Gastrocnemius medialis (tissue), 4 donors: Measurements from ENCODE around the gene KRTAP10-7. TPM values are rescaled to one million over a fixed set of nuclear protein-coding genes. Genes with fewer than 3 reads are reported as not detected.
"Not testable (repeated sequence)": the region's sequence is repeated elsewhere in the genome, so short reads cannot be mapped to it uniquely, and the experiment has no call there.

Source experiments
- ATAC-seq, 2 donors: fragments of 150-250 bp; one replicate each; pipeline ENCODE4 v1.9.1; 2016
- DNase-seq, 2 donors: peaks; one replicate each; pipeline ENCODE4 v3.0.0-alpha.2; 2019
- H3K27ac ChIP-seq, 4 donors: fragments of 200-600 bp; sonication (generic); 1 replicate in 1 of 4; 2 replicates in 3 of 4; pipeline ENCODE4 v1.5.1; 2016 to 2018; ENCODE audit warnings: mild to moderate bottlenecking in 2 of 4, moderate library complexity in 1 of 4
- H3K27me3 ChIP-seq, 3 donors: fragments of 200-600 bp; sonication (generic) in 2 of 3; 1 replicate in 1 of 3; 2 replicates in 2 of 3; pipeline versions ENCODE4 v1.5.1 to v1.6.0; 2016 to 2019; ENCODE audit warnings: mild to moderate bottlenecking in 1 of 3, moderate library complexity in 1 of 3
- H3K36me3 ChIP-seq, 2 donors: fragments of 200-600 bp; sonication (generic) in 1 of 2; one replicate each; pipeline ENCODE4 v1.5.1; 2017 to 2018
- H3K4me1 ChIP-seq, 2 donors: fragments of 200-600 bp; sonication (generic) in 1 of 2; one replicate each; pipeline ENCODE4 v1.5.1; 2016 to 2017; ENCODE audit warnings: mild to moderate bottlenecking in 2 of 2
- H3K4me3 ChIP-seq, 4 donors: fragments of 200-600 bp; sonication (generic) in 3 of 4; 1 replicate in 1 of 4; 2 replicates in 3 of 4; pipeline ENCODE4 v1.5.1; 2016 to 2019; ENCODE audit warnings: mild to moderate bottlenecking in 2 of 4
- H3K9me3 ChIP-seq, 3 donors: fragments of 200-600 bp; sonication (generic) in 2 of 3; 1 replicate in 1 of 3; 2 replicates in 2 of 3; pipeline ENCODE4 v1.5.1; 2016 to 2019
- POLR2A ChIP-seq, 2 donors: fragments of 450-650 bp; IDR thresholded peaks; one replicate each; pipeline ENCODE4 v1.6.1; 2017; ENCODE audit warnings: antibody characterized with exemption in 2 of 2, mild to moderate bottlenecking in 2 of 2, moderate library complexity in 2 of 2
- in situ Hi-C, 4 donors: fragments of 200-750 bp; cut with MboI; loops; one replicate each; pipeline versions ENCODE4 v1.15.0 to v1.8.0; 2017; ENCODE audit warnings: low sequenced_read_pairs in 4 of 4
- intact Hi-C: fragments of 100-400 bp; cut with DNase I; formaldehyde crosslinking; loops from one replicate; pipeline ENCODE4 v1.15.1; 2023; ENCODE audit warnings: low total_unique reads
- total RNA-seq, 4 donors: library from RNA; depleted of rRNA; stranded (reverse); fragments of >200 nt; gene quantifications; one replicate each; pipeline versions ENCODE4 v1.1.0 to v1.2.3, GENCODE V29; 2016
- TF ChIP-seq, protein P1 (sequence below), 5 experiments: fragments of 450-650 bp in 3 of 5; fragments of 200-600 bp in 2 of 5; sonication (generic) in 2 of 5; IDR thresholded peaks in 4 of 5; conservative IDR thresholded peaks in 1 of 5; 1 replicate in 4 of 5; 2 replicates in 1 of 5; pipeline ENCODE4 v1.5.1; 2016 to 2019; ENCODE audit warnings: antibody characterized with exemption in 5 of 5, mild to moderate bottlenecking in 3 of 5, moderate library complexity in 3 of 5

Gene KRTAP10-7, protein sequence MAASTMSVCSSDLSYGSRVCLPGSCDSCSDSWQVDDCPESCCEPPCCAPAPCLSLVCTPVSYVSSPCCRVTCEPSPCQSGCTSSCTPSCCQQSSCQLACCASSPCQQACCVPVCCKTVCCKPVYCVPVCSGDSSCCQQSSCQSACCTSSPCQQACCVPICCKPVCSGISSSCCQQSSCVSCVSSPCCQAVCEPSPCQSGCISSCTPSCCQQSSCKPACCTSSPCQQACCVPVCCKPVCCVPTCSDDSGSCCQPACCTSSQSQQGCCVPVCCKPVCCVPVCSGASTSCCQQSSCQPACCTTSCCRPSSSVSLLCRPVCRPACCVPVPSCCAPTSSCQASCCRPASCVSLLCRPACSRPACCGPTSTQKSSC
- not detected for total RNA-seq

DNA sequence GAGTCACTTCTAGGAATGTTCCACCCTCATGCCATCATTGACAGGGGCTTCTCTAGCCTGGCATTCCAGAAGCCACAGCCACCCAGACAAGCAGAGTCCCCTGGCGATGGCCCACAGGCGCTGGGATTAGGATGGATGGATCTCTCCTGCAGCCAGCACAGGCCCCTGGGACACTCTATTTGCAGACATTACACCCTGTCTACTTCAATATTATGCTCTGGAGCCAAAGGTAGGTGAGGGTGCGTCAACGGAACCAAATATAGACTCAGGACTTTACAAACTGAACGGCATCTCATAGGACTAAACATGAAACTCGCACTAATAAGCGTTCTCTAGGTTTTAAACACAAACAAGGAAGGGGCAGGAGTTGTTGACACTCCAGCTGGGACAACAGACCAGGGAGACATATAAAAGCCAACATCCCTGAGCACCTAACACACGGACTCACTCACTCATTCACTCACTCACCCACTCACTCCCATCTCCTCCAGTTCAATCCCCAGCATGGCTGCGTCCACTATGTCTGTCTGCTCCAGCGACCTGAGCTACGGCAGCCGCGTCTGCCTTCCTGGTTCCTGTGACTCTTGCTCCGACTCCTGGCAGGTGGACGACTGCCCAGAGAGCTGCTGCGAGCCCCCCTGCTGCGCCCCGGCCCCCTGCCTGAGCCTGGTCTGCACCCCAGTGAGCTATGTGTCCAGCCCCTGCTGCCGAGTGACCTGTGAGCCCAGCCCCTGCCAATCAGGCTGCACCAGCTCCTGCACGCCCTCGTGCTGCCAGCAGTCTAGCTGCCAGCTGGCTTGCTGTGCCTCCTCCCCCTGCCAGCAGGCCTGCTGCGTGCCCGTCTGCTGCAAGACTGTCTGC, at the start of gene KRTAP10-7:
Gene KRTAP10-7, plus strand, starts transcription at position 480 of the 861 bp plus-strand sequence. Its CDS starts 25 bp downstream, at position 505.
- peaks cover 18 to 51% (median 45%) of the 10 kb centered on the region in 3 donors for H3K27me3 ChIP-seq
- in situ Hi-C loops, H3K27ac ChIP-seq, H3K9me3 ChIP-seq, H3K4me1 ChIP-seq, ATAC-seq, DNase-seq, H3K36me3 ChIP-seq, H3K4me3 ChIP-seq, intact Hi-C loops: not testable (repeated sequence)

DNA sequence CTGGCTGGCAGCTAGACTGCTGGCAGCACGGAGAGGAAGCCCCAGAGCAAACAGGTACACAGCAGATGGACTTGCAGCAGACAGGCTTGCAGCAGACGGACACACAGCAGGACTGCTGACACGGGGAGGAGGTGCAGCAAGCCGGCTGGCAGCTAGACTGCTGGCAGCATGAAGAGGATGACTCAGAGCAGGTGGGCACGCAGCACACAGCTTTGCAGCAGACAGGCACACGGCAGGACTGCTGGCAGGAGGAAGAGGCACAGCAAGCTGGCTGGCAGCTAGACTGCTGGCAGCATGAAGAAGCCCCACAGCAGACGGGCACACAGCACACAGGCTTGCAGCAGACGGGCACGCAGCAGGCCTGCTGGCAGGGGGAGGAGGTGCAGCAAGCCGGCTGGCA, 49.6 kb upstream of the KRTAP10-7 start:
- intact Hi-C loops (no loop called here), in situ Hi-C loops (no loop called here)
- Histone ChIP-seq H3K27ac (no peak overlapping the region), H3K27me3 (peaks cover 37 to 57% (median 45%) of the 10 kb centered on the region in 3 donors), H3K4me1 (no peaks in the 10 kb centered on the region), H3K9me3 (no peaks in the 10 kb centered on the region), H3K36me3 (no peaks in the 10 kb centered on the region), H3K4me3 (no peak overlapping the region)
- DNase-seq (no peak), ATAC-seq (no peak)
- TF ChIP-seq, protein P1, sequence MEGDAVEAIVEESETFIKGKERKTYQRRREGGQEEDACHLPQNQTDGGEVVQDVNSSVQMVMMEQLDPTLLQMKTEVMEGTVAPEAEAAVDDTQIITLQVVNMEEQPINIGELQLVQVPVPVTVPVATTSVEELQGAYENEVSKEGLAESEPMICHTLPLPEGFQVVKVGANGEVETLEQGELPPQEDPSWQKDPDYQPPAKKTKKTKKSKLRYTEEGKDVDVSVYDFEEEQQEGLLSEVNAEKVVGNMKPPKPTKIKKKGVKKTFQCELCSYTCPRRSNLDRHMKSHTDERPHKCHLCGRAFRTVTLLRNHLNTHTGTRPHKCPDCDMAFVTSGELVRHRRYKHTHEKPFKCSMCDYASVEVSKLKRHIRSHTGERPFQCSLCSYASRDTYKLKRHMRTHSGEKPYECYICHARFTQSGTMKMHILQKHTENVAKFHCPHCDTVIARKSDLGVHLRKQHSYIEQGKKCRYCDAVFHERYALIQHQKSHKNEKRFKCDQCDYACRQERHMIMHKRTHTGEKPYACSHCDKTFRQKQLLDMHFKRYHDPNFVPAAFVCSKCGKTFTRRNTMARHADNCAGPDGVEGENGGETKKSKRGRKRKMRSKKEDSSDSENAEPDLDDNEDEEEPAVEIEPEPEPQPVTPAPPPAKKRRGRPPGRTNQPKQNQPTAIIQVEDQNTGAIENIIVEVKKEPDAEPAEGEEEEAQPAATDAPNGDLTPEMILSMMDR (IDR thresholded peaks at IDR 0.05 in 4 of 5, conservative IDR thresholded peaks at IDR 0.05 in 1 of 5) = no peak
- TF ChIP-seq POLR2A (IDR thresholded peaks at IDR 0.05) = no peak

DNA sequence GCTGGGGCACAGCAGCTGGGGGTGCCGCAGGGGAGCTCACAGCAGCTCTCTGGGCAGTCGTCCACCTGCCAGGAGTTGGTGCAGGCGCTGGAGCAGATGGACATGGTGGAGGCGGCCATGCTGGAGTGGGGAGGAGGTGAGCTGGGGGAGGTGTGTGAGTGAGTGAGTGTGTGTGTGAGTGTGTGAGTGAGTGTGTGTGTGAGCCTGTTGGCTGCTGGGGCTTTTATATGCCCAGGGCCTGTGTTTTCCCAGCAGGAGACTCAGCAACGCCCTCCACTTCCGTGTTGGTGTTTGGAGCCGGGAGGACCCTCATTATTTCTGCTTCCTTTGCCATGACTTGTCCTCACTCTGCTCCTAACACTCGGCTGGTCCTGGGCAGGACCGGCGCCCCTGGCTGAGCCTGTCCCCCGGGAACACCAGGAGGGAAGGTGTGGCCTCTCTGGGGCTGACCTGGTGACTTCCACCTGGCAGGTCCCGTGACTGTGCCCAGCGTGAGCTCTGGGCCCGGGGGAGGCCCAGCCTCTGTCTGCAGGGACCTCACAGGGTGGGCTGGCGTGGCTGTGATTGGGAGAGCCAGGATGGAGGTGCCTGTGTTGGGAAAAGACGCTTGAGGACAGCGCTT, 48.9 kb upstream of the KRTAP10-7 start, which contains the start of gene KRTAP10-2:
Gene KRTAP10-2, minus strand, starts transcription at position 166 of the 622 bp plus-strand sequence. Its CDS starts 47 bp downstream, at position 119.
- DNase-seq (no peak), ATAC-seq (no peak)
- no peak within 1 kb of the TSS for H3K4me3 ChIP-seq
- TF ChIP-seq, protein P1 (IDR thresholded peaks at IDR 0.05 in 4 of 5, conservative IDR thresholded peaks at IDR 0.05 in 1 of 5) = no peak
- no peak for TF ChIP-seq POLR2A (IDR thresholded peaks at IDR 0.05)
- in situ Hi-C loops (no loop called here), intact Hi-C loops (no loop called here)
- H3K9me3 ChIP-seq = no peaks in the 10 kb centered on the region
- no peaks in the 10 kb centered on the region for H3K4me1 ChIP-seq
- no peaks in the 10 kb centered on the region for H3K36me3 ChIP-seq
- H3K27me3 ChIP-seq = peaks cover 38 to 64% (median 45%) of the 10 kb centered on the region in 3 donors
- H3K27ac ChIP-seq = no peak within 1 kb of the TSS

DNA sequence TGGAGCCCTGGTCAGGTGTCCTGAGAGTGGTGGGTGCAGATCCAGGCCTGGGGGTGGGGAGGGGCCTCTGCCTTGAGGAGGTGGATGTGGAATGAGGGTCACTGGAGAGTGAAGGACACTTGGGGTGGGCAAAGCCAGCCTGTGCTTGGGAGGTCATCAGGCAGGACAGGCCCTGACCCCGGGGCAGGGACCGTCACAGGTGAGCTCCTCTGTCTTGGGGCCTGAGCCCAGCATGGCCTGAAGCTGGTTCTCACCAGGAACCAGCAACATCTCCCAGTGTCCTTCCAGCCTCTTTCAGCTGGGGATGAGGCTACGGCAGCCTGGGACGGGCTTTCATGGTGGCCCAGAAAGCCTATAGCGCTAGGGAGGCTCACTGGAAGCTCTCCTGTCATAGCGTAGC, 48.3 kb upstream of the KRTAP10-7 start:
- in situ Hi-C loops = no loop called here
- Histone ChIP-seq H3K9me3 (no peaks in the 10 kb centered on the region), H3K27me3 (peaks cover 44 to 70% (median 52%) of the 10 kb centered on the region in 3 donors), H3K4me1 (no peaks in the 10 kb centered on the region), H3K27ac (no peak overlapping the region), H3K4me3 (no peak overlapping the region), H3K36me3 (no peaks in the 10 kb centered on the region)
- DNase-seq = no peak
- TF ChIP-seq POLR2A (IDR thresholded peaks at IDR 0.05) = no peak
- TF ChIP-seq, protein P1 (IDR thresholded peaks at IDR 0.05 in 4 of 5, conservative IDR thresholded peaks at IDR 0.05 in 1 of 5) = no peak
- intact Hi-C loops = no loop called here
- no peak for ATAC-seq
